Hair follicle dermal papilla cell (primary cell): Measurements from ENCODE around the gene MXRA8. TPM values are rescaled to one million over a fixed set of nuclear protein-coding genes. Genes with fewer than 3 reads are reported as not detected.

ENCODE experiments used
- total RNA-seq: library from RNA; depleted of rRNA; stranded (reverse); fragments of >200 nt; gene quantifications from 2 replicates; pipeline ENCODE4 v1.2.3, GENCODE V29; 2012

The MXRA8 gene, protein sequence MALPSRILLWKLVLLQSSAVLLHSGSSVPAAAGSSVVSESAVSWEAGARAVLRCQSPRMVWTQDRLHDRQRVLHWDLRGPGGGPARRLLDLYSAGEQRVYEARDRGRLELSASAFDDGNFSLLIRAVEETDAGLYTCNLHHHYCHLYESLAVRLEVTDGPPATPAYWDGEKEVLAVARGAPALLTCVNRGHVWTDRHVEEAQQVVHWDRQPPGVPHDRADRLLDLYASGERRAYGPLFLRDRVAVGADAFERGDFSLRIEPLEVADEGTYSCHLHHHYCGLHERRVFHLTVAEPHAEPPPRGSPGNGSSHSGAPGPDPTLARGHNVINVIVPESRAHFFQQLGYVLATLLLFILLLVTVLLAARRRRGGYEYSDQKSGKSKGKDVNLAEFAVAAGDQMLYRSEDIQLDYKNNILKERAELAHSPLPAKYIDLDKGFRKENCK
- 621 and 684 TPM in 2 replicates for total RNA-seq

GRCh38 chr1:1358433-1359271 lies at the start of gene MXRA8:
MXRA8 (minus strand) TSS chr1:1358555; CDS start chr1:1358504, 51 bp downstream.

GRCh38 chr1:1406821-1407635 lies 48.7 kb upstream of the MXRA8 start, which contains the start of gene MRPL20:
MRPL20 (minus strand) TSS chr1:1407293; CDS start chr1:1407217, 76 bp downstream.

DNA sequence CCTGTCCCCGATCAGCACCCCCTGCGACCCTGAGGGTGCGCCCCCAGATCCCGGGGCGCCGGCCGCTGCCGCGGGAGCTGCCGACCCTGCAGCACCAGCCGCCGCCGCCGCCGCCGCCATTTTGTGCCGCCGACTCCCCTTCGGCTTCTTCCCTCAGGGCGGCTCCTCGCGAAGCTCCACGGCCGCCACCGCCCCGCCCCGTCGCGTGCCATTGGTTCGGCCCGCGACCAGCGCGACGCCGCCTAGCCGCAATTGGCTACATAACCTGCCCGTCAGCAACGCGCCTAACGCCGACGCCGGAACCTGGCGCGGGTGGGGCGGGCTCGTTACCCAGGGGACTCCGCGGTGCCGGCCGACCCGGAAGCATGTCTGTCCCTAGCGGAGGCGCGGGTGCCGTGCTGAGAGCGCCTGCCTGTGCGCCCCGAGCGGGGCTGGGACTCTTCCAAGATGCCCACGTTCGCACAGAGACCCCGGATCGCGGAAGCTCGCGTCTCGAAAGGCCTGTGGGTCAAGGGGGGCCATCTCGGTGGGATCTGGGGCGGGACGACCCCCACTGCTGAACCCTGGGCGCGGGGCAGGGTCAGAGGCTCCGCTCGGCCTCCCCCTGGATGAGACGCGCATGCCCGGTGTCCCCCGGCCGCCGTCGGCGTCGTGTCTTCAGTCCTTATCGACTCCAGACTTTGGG lies 41.0 kb upstream of the MXRA8 start, which contains the start of gene CCNL2:
Gene CCNL2, minus strand, starts transcription at position 149 of the 685 bp plus-strand sequence. Its CDS starts 29 bp downstream, at position 120.

DNA sequence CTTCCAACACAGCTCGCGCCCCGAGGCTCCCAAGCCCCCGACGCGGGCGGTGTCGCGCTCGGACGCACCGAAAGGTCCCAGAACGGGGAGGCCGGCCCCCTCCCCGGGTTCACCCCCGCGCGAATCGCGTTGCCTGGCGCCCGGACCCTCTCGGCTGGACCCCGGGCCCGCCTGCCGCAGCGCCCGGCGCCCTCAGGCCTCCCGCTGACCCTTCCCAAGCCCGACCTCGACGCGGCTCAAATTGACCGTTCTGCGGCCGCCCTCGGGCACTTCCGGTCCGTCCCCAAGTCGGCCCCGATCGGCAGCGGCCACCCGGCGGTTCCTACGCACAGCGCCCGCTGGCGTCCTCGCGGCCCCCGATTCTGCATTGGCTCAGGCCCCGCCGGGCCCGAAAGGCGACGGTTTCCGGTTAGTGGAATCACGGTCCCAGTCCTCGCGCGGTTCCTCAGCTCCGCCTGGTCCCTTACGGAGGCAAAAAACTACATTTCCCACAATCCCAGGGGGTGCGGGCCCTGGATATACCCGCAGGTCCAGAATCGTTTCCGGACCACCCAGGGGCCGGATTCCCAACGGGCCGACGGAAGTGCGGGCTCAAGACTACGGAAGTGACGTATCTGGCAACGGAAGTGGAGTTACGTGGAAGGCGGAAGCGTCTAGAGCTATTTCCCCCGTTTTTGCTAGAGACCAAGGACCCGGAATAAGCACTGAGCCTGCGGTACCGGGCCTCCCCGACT lies 16.7 kb upstream of the MXRA8 start, which contains the start of gene AURKAIP1:
Gene AURKAIP1, minus strand, starts transcription at position 279 of the 734 bp plus-strand sequence. CDS start 451 bp downstream, outside the sequence.

DNA sequence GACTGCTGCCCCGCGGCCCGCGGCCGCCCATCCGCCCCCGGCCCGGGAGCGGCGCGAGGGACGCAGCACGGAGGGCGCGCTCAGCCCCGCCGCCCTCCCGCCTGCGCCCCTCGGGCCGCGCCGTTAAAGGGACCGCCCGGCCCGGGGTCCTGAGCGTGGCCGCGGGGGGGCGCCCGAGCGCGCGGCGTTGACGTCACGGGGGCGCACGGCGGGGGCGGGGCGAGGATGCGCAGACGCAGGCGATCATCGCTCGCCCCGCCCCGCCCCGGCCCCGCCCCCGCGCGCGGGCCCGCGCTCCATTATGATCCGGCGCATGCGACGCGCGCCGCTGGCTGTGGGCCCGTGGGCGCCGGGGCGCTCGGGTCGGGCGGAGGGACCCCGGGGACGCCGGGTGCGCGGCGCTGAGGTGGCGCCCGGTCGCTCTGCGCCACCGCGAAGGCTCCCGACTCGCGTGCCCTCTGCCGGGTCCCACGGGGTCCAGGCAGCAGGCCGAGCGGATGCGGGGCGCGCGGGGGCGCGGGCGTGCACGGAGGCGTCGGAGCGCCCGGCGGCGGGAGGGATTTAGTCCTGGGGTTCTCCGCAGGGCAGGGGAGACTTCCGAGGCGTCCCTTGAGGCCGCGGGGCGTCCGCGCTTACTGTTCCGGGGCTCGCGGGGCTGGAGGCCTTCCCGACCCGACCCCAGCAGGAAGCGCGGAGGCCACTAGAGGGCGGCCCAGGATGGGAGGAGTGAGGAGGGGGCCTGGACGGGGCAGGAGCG lies 8.9 kb downstream of the MXRA8 start, which contains the start of gene DVL1:
Gene DVL1, minus strand, starts transcription at position 163 of the 757 bp plus-strand sequence. CDS start 353 bp downstream, outside the sequence.

DNA sequence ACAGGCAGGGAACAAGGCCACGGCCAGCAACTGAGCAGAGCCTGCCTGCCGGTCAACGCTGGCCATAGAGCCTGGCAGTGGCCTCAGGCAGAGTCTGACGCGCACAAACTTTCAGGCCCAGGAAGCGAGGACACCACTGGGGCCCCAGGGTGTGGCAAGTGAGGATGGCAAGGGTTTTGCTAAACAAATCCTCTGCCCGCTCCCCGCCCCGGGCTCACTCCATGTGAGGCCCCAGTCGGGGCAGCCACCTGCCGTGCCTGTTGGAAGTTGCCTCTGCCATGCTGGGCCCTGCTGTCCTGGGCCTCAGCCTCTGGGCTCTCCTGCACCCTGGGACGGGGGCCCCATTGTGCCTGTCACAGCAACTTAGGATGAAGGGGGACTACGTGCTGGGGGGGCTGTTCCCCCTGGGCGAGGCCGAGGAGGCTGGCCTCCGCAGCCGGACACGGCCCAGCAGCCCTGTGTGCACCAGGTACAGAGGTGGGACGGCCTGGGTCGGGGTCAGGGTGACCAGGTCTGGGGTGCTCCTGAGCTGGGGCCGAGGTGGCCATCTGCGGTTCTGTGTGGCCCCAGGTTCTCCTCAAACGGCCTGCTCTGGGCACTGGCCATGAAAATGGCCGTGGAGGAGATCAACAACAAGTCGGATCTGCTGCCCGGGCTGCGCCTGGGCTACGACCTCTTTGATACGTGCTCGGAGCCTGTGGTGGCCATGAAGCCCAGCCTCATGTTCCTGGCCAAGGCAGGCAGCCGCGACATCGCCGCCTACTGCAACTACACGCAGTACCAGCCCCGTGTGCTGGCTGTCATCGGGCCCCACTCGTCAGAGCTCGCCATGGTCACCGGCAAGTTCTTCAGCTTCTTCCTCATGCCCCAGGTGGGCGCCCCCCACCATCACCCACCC lies 27.0 kb downstream of the MXRA8 start, which contains the start of gene TAS1R3:
Gene TAS1R3, plus strand, starts transcription at position 213 of the 898 bp plus-strand sequence. Its CDS starts 66 bp downstream, at position 279.

GRCh38 chr1:1324524-1325287 lies 33.6 kb downstream of the MXRA8 start, which contains the start of the genes CPTP and INTS11:
CPTP (plus strand) TSS chr1:1324802; CDS start chr1:1326911, 2,109 bp downstream.
INTS11 (minus strand) TSS chr1:1324660; CDS start chr1:1324608, 52 bp downstream.

DNA sequence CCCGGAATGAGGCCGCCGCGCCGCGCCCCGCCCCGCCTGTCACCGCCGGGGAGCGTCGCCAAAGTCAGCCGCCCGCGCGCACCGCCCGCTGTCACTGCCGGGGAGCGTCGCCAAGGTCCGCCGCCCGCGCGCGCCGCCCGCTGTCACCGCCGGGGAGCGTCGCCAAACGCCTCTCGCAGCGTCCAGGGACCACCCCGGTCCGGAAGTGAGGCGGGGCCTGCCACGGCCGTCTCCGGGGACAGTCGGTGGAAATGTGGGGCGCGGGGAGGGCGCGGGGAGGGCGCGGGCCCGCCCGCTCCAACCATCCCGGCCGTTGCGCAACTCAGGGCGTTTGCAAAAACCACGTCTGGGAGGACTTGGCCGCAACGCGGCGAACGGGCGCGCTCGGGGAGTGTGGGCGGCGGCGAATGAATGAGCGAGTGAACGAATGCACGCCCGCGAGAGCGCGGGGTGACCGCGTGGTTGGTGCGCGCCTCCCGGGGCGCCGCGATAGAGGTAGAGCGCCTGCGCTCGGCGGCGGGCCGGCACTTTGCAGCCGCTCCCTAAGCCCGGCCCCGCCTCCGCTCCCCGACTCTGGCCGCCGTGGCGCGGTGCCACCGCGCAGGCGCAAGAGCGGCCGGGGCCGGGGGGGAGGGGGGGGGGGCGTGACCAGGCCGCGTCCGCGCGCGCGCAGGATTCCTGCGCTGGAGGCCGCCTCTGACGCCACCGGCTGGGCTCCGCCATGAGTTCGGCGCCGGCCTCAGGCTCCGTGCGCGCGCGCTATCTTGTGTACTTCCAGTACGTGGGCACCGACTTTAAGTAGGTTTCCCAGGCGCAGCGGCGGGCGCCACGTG lies 50.2 kb downstream of the MXRA8 start, which contains the start of the genes ACAP3 and PUSL1:
Gene ACAP3, minus strand, starts transcription at position 8 of the 833 bp plus-strand sequence. CDS start 115 bp downstream, outside the sequence.
Gene PUSL1, plus strand, starts transcription at position 675 of the 833 bp plus-strand sequence. Its CDS starts 47 bp downstream, at position 722.

Other genes with a start within 250 kb of the MXRA8 start
- 9.2 and 12.3 TPM in 2 replicates for gene C1orf159, start 242.5 kb downstream of the MXRA8 start, total RNA-seq
- not detected in 2 replicates for gene TTLL10, start 184.7 kb downstream of the MXRA8 start, total RNA-seq
- gene TNFRSF18, start 152.0 kb downstream of the MXRA8 start, total RNA-seq: 0.16 TPM in 1 of 2 replicates, not detected in the other
- gene TNFRSF4, start 144.4 kb downstream of the MXRA8 start, total RNA-seq: 0.24 TPM in 1 of 2 replicates, not detected in the other
- 112 and 134 TPM in 2 replicates for gene SDF4, start 126.6 kb downstream of the MXRA8 start, total RNA-seq
- 34.0 and 34.9 TPM in 2 replicates for gene B3GALT6, start 126.3 kb downstream of the MXRA8 start, total RNA-seq
- 0.36 and 1.1 TPM in 2 replicates for gene C1QTNF12, start 111.8 kb downstream of the MXRA8 start, total RNA-seq
- gene UBE2J2, start 84.7 kb downstream of the MXRA8 start, total RNA-seq: 41.2 and 44.0 TPM in 2 replicates
- gene SCNN1D, start 78.1 kb downstream of the MXRA8 start, total RNA-seq: 0.97 and 1.3 TPM in 2 replicates
- gene ACAP3, start 50.6 kb downstream of the MXRA8 start, total RNA-seq: 49.7 and 57.1 TPM in 2 replicates
- gene PUSL1, start 50.0 kb downstream of the MXRA8 start, total RNA-seq: 21.9 and 27.4 TPM in 2 replicates
- gene INTS11, start 33.9 kb downstream of the MXRA8 start, total RNA-seq: 56.1 and 62.1 TPM in 2 replicates
- gene CPTP, start 33.8 kb downstream of the MXRA8 start, total RNA-seq: 19.1 and 24.0 TPM in 2 replicates
- gene TAS1R3, start 27.3 kb downstream of the MXRA8 start, total RNA-seq: 0.32 and 0.36 TPM in 2 replicates
- gene DVL1, start 9.1 kb downstream of the MXRA8 start, total RNA-seq: 64.8 and 74.8 TPM in 2 replicates
- 37.2 and 56.3 TPM in 2 replicates for gene AURKAIP1, start 16.7 kb upstream of the MXRA8 start, total RNA-seq
- gene CCNL2, start 40.8 kb upstream of the MXRA8 start, total RNA-seq: 126 and 152 TPM in 2 replicates
- gene MRPL20, start 48.7 kb upstream of the MXRA8 start, total RNA-seq: 47.4 and 54.9 TPM in 2 replicates
- gene ANKRD65, start 62.7 kb upstream of the MXRA8 start, total RNA-seq: 0.81 and 0.85 TPM in 2 replicates
- gene VWA1, start 77.1 kb upstream of the MXRA8 start, total RNA-seq: 2.4 and 3.4 TPM in 2 replicates
- gene ATAD3C, start 91.1 kb upstream of the MXRA8 start, total RNA-seq: under 0.01 TPM in 2 replicates
- gene ATAD3B, start 113.2 kb upstream of the MXRA8 start, total RNA-seq: 12.8 and 18.0 TPM in 2 replicates
- 26.9 and 27.2 TPM in 2 replicates for gene ATAD3A, start 153.6 kb upstream of the MXRA8 start, total RNA-seq
- gene TMEM240, start 182.1 kb upstream of the MXRA8 start, total RNA-seq: 4.7 and 6.7 TPM in 2 replicates
- 75.3 and 79.8 TPM in 2 replicates for gene SSU72, start 216.3 kb upstream of the MXRA8 start, total RNA-seq
- gene FNDC10, start 241.6 kb upstream of the MXRA8 start, total RNA-seq: 2.4 and 2.6 TPM in 2 replicates